ENCODE data around the gene CEP295NL. TPM values are rescaled to one million over a fixed set of nuclear protein-coding genes. Genes with fewer than 3 reads are reported as not detected.
A peak's percentile ranks its signal among the peaks of the same experiment; 100 is the strongest.

Gene CEP295NL
- total RNA-seq, 1 experiment from 2014 or later: 0.66 TPM

- Histone ChIP-seq H2BK20ac (ENCODE audit: low read depth, low read length, poor library complexity, severe bottlenecking) (no peak within 1 kb of the TSS), H3K79me2 (ENCODE audit: insufficient read depth, low read length) (no peaks in the 10 kb centered on the region; the same call in 1 of the 2 replicates), H3K14ac (ENCODE audit: insufficient read depth, low read length) (peak within 1 kb of the TSS; percentile 72), H3T11ph (ENCODE audit: low read length) (no peak within 1 kb of the TSS), H4K20me1 (ENCODE audit: control insufficient read depth, insufficient read depth, insufficient read length) (no peaks in the 10 kb centered on the region), H2BK15ac (ENCODE audit: low read depth, low read length) (peak within 1 kb of the TSS; percentile 75), H2AFZ (ENCODE audit: low read length) (no peak within 1 kb of the TSS), H4K91ac (ENCODE audit: insufficient read length, low read depth, low read length) (no peak within 1 kb of the TSS), H4K8ac (replicated peaks; ENCODE audit: insufficient read length, low read depth, low read length) (no peak within 1 kb of the TSS), H3K27ac (ENCODE audit: insufficient read length, low read depth, low read length) (no peak within 1 kb of the TSS), H2BK5ac (ENCODE audit: insufficient read length, low read length) (no peak within 1 kb of the TSS), H2BK120ac (ENCODE audit: low read depth, low read length, poor library complexity, severe bottlenecking) (no peak within 1 kb of the TSS), H2BK12ac (ENCODE audit: insufficient read length, low read depth, low read length) (no peak within 1 kb of the TSS), H3K27me3 (ENCODE audit: insufficient read depth, low read length) (no peaks in the 10 kb centered on the region), H3K9ac (ENCODE audit: extremely low read depth, insufficient read length, low read length) (no peak within 1 kb of the TSS), H3K4ac (ENCODE audit: low read depth, low read length) (no peak within 1 kb of the TSS), H2AK5ac (ENCODE audit: insufficient read length, low read length) (no peak within 1 kb of the TSS), H3K23ac (ENCODE audit: insufficient read length, low read depth, low read length) (no peak within 1 kb of the TSS), H3K4me2 (ENCODE audit: insufficient read depth, insufficient read length, low read length) (peak within 1 kb of the TSS; percentile 71), H3K56ac (ENCODE audit: insufficient read length, low read depth, low read length) (no peak within 1 kb of the TSS), H3K79me1 (ENCODE audit: insufficient read depth, low read depth, low read length, poor library complexity, severe bottlenecking) (peaks cover 4% of the 10 kb centered on the region), H3K23me2 (ENCODE audit: insufficient read length, low read depth, low read length, poor library complexity, severe bottlenecking) (peaks cover 10% of the 10 kb centered on the region), H3K9me3 (ENCODE audit: control insufficient read depth, low read depth, low read length) (no peaks in the 10 kb centered on the region), H4K5ac (ENCODE audit: insufficient read length, low read depth, low read length) (no peak within 1 kb of the TSS), H3K4me1 (ENCODE audit: insufficient read depth, low read length) (peaks cover 3% of the 10 kb centered on the region; the same call in 1 of the 2 replicates), H3K18ac (ENCODE audit: insufficient read length, low read depth, low read length) (peak within 1 kb of the TSS; percentile 67)
- Mint-ChIP-seq H3K36me3 (ENCODE audit: insufficient read depth in 1 of 3, low read depth in 3 of 3) (no peaks in the 10 kb centered on the region), H3K27ac (no peak within 1 kb of the TSS; a peak in 1 of 7 replicates), H3K4me3 (peak within 1 kb of the TSS; percentile 71 to 83), H3K9me3 (no peaks in the 10 kb centered on the region), H3K27me3 (ENCODE audit: low read depth) (peaks cover 24% of the 10 kb centered on the region), H3K4me1 (peaks cover 12 to 41% of the 10 kb centered on the region in 2 experiments)
- peak; percentile 46 for TF ChIP-seq CTCF (conservative IDR thresholded peaks at IDR 0.05)
- no CpG with 5 or more reads among the region's 52 CpGs for WGBS (ENCODE audit: extremely low coverage, insufficient read length, low lambda C conversion rate)
- DNase-seq: peak; percentile 92
These were observed 22.2 kb upstream of the CEP295NL start, which contains the start of gene TIMP2 for GRCh38 chr17:78925234-78925633. Gene TIMP2 (minus strand): TSS chr17:78925387. CDS start chr17:78925088, 299 bp downstream.

All from H9 (cell line).